ENCODE results near the gene STARD13.

STARD13 gene

DNA sequence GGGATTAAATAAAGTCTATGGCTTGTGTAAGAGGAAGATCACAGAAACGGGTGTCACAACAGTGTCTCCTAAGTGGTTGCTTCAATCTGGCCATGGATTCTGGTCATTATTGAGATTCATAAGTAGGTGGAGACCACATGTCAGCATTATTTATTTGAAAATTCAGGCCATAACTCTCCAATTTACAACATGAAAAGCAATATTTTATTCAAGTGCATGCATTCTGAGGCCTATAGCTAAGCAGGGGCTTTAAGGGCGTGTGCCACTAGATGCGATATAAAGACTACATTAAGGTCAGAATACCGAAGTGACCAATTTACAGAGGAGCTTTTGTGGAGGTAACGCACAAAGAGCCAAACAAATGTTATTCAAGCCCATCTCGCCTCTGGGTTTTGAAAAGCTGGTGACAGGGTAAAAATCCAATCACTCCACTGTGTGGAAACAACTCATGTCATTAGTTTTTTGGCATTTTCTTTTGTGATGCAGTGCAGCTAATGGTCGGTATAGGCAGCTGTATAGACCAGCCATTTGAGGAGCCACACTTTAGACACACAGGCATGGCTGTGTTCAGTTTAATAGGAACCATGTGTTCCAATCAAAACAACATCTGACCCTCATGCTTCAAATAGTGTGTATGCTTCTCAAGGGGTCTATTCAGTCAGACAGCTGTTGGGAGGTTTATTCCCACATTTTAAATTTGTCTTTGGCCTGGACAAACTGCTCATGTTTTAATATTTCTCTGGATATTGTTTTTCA lies 145.6 kb downstream of the STARD13 start:
- Histone ChIP-seq H3K4me2 (no peak overlapping the region), H3K27me3 (no peaks in the 10 kb centered on the region), H3K4me1 (no peaks in the 10 kb centered on the region), H4K20me1 (no peaks in the 10 kb centered on the region), H3K27ac (no peak overlapping the region), H3K4me3 (no peak overlapping the region), H3K9ac (no peak overlapping the region), H3K9me3 (peaks cover 19% of the 10 kb centered on the region), H3K36me3 (no peaks in the 10 kb centered on the region; the same call in 1 of the 2 replicates)
- TF ChIP-seq Cebpa-rat (IDR thresholded peaks at IDR 0.05), result no peak

GRCh38 chr13:33139184-33139583 lies 146.4 kb downstream of the STARD13 start:
- H3K9ac ChIP-seq, result no peak overlapping the region
- no peak overlapping the region for H3K4me2 ChIP-seq
- H3K27ac ChIP-seq, result no peak overlapping the region
- no peak overlapping the region for H3K4me3 ChIP-seq
- H4K20me1 ChIP-seq, result no peaks in the 10 kb centered on the region
- H3K36me3 ChIP-seq, result no peaks in the 10 kb centered on the region; the same call in 1 of the 2 replicates
- no peaks in the 10 kb centered on the region for H3K4me1 ChIP-seq
- peaks cover 19% of the 10 kb centered on the region for H3K9me3 ChIP-seq
- no peak for TF ChIP-seq Cebpa-rat (IDR thresholded peaks at IDR 0.05)
- H3K27me3 ChIP-seq, result no peaks in the 10 kb centered on the region

GRCh38 chr13:33138441-33138840 lies 147.1 kb downstream of the STARD13 start:
- Histone ChIP-seq H4K20me1 (no peaks in the 10 kb centered on the region), H3K4me1 (no peaks in the 10 kb centered on the region), H3K9ac (no peak overlapping the region), H3K27me3 (no peaks in the 10 kb centered on the region), H3K4me2 (no peak overlapping the region), H3K4me3 (no peak overlapping the region), H3K27ac (no peak overlapping the region), H3K36me3 (no peaks in the 10 kb centered on the region; the same call in 1 of the 2 replicates), H3K9me3 (peaks cover 19% of the 10 kb centered on the region)
- TF ChIP-seq Cebpa-rat (IDR thresholded peaks at IDR 0.05), result no peak

GRCh38 chr13:33137721-33138120 lies 147.8 kb downstream of the STARD13 start:
- TF ChIP-seq Cebpa-rat (IDR thresholded peaks at IDR 0.05), result no peak
- H3K9me3 ChIP-seq, result peaks cover 19% of the 10 kb centered on the region
- H3K27me3 ChIP-seq, result no peaks in the 10 kb centered on the region
- H3K4me2 ChIP-seq, result no peak overlapping the region
- no peaks in the 10 kb centered on the region for H4K20me1 ChIP-seq
- H3K4me3 ChIP-seq, result no peak overlapping the region
- no peaks in the 10 kb centered on the region; the same call in 1 of the 2 replicates for H3K36me3 ChIP-seq
- H3K9ac ChIP-seq, result no peak overlapping the region
- H3K27ac ChIP-seq, result no peak overlapping the region
- no peaks in the 10 kb centered on the region for H3K4me1 ChIP-seq

DNA sequence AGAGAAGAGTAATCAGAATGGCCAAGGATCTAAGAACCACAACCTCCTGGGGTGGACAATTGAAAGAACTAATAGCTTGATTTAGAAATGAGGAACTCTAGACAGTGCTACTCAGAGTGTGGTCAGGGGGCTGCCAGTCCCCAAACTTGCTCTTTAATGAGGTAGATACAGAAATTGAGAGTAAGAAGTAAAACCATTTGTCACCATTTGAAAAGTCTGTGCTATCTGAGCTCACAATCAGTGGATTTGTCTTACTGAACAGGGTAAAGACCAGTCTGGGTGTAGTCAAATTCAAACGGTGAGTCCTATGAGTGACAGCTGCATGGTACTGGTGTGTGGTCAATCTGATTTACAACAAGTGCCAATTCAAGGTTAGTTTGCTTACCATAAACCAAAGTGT lies 150.5 kb downstream of the STARD13 start:
- no peak overlapping the region for H3K27ac ChIP-seq
- no peaks in the 10 kb centered on the region for H3K27me3 ChIP-seq
- H3K4me2 ChIP-seq, result no peak overlapping the region
- no peak overlapping the region for H3K4me3 ChIP-seq
- no peaks in the 10 kb centered on the region for H4K20me1 ChIP-seq
- no peak overlapping the region for H3K9ac ChIP-seq
- TF ChIP-seq Cebpa-rat (IDR thresholded peaks at IDR 0.05), result no peak
- no peaks in the 10 kb centered on the region for H3K4me1 ChIP-seq
- H3K9me3 ChIP-seq, result peaks cover 19% of the 10 kb centered on the region
- no peaks in the 10 kb centered on the region; the same call in 1 of the 2 replicates for H3K36me3 ChIP-seq

GRCh38 chr13:33134213-33134612 lies 151.3 kb downstream of the STARD13 start:
- TF ChIP-seq Cebpa-rat (IDR thresholded peaks at IDR 0.05), result no peak
- Histone ChIP-seq H3K9me3 (peaks cover 19% of the 10 kb centered on the region), H3K36me3 (no peaks in the 10 kb centered on the region; the same call in 1 of the 2 replicates)

GRCh38 chr13:33132644-33133440 lies 152.7 kb downstream of the STARD13 start:
- Histone ChIP-seq H3K9ac (no peak overlapping the region), H3K27me3 (no peaks in the 10 kb centered on the region), H3K4me1 (no peaks in the 10 kb centered on the region), H3K4me2 (no peak overlapping the region), H3K36me3 (no peaks in the 10 kb centered on the region; the same call in 1 of the 2 replicates), H3K9me3 (peaks cover 19% of the 10 kb centered on the region), H3K27ac (no peak overlapping the region), H3K4me3 (no peak overlapping the region), H4K20me1 (no peaks in the 10 kb centered on the region)
- no peak for TF ChIP-seq Cebpa-rat (IDR thresholded peaks at IDR 0.05)

More at GRCh38 chr13:33134213-33134612, 151.3 kb downstream of the STARD13 start:
- Histone ChIP-seq H3K4me1 (no peaks in the 10 kb centered on the region), H3K27me3 (no peaks in the 10 kb centered on the region), H4K20me1 (no peaks in the 10 kb centered on the region), H3K27ac (no peak overlapping the region), H3K4me2 (no peak overlapping the region), H3K4me3 (no peak overlapping the region), H3K9ac (no peak overlapping the region)

- H3K4me2 ChIP-seq, result no peak overlapping the region
- no peak overlapping the region for H3K27ac ChIP-seq
- TF ChIP-seq Cebpa-rat (IDR thresholded peaks at IDR 0.05), result no peak
- H3K27me3 ChIP-seq, result no peaks in the 10 kb centered on the region
- H3K4me1 ChIP-seq, result no peaks in the 10 kb centered on the region
- no peak overlapping the region for H3K9ac ChIP-seq
- no peaks in the 10 kb centered on the region for H3K9me3 ChIP-seq
- no peaks in the 10 kb centered on the region for H4K20me1 ChIP-seq
- H3K36me3 ChIP-seq, result no peaks in the 10 kb centered on the region
- no peak overlapping the region for H3K4me3 ChIP-seq
These were observed 155.7 kb downstream of the STARD13 start for GRCh38 chr13:33129886-33130285.

DNA sequence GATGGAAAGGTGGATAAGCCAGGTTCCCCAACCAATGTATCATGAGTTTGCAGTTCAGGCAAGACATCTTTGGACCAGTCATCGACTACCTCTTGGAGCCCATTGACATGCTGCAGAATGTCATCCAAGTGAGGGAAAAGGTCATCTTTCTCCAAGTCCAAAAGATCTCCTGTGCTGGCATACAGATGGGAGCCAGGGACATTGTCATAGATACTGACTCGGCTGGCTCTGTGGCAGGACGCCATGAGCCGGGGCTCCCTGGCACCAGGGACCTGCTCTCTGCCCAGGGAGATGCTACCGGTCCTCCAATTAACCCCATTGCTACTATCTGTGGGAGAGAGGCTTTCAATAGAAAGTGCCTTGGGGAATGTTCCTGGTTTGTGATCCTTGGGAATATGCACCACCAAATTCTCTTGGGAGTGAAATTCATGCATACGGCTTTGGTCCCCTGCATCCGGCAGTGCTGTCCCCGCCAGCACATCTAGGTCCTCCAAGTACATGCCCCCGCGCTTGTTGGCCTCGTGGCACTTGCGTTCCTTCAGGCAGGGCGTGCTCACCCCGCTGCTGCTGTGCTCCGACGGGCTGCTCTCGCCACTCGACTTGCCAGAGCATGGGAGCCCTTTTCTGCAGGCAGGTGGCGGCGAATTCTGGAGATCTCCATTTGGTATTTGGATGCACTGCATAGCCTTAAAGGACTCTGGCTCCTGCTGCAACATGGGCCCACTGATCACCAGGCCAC lies 156.3 kb downstream of the STARD13 start:
- H3K4me3 ChIP-seq, result no peak overlapping the region
- no peaks in the 10 kb centered on the region for H3K36me3 ChIP-seq
- H3K4me1 ChIP-seq, result no peaks in the 10 kb centered on the region
- no peaks in the 10 kb centered on the region for H3K9me3 ChIP-seq
- no peak overlapping the region for H3K27ac ChIP-seq
- no peaks in the 10 kb centered on the region for H4K20me1 ChIP-seq
- H3K4me2 ChIP-seq, result no peak overlapping the region
- TF ChIP-seq Cebpa-rat (IDR thresholded peaks at IDR 0.05), result no peak
- no peaks in the 10 kb centered on the region for H3K27me3 ChIP-seq
- no peak overlapping the region for H3K9ac ChIP-seq

All from BLaER1 (cell line).